Rectal smooth muscle tissue (tissue), 1 donor: ENCODE measurements around the gene GPR31.
"Not testable (repeated sequence)": the region's sequence is repeated elsewhere in the genome, so short reads cannot be mapped to it uniquely, and the experiment has no call there.

Source experiments
- H3K27ac ChIP-seq: one replicate; pipeline ENCODE4 v1.7.0; 2013; ENCODE audit warnings: low read depth, low read length, inconsistent platforms
- H3K27me3 ChIP-seq: one replicate; pipeline ENCODE4 v1.7.0; 2013; ENCODE audit warnings: low read length; ENCODE audit not compliant: control insufficient read depth, insufficient read depth
- H3K36me3 ChIP-seq: one replicate; pipeline ENCODE4 v1.7.0; 2013; ENCODE audit warnings: low read length; ENCODE audit not compliant: control insufficient read depth, insufficient read depth
- H3K4me1 ChIP-seq: one replicate; pipeline ENCODE4 v1.7.0; 2013; ENCODE audit warnings: low read length; ENCODE audit not compliant: control insufficient read depth, insufficient read depth
- H3K4me3 ChIP-seq: one replicate; pipeline ENCODE4 v1.7.0; 2013; ENCODE audit warnings: low read length
- H3K9ac ChIP-seq: one replicate; pipeline ENCODE4 v1.7.0; 2013; ENCODE audit warnings: low read length

Gene GPR31, protein sequence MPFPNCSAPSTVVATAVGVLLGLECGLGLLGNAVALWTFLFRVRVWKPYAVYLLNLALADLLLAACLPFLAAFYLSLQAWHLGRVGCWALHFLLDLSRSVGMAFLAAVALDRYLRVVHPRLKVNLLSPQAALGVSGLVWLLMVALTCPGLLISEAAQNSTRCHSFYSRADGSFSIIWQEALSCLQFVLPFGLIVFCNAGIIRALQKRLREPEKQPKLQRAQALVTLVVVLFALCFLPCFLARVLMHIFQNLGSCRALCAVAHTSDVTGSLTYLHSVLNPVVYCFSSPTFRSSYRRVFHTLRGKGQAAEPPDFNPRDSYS

GRCh38 chr6:167157863-167158262 lies at the start of gene GPR31:
GPR31 (minus strand) TSS chr6:167157980; CDS start chr6:167157831, 149 bp downstream.
- Histone ChIP-seq H3K4me1 (no peaks in the 10 kb centered on the region), H3K27ac (no peak within 1 kb of the TSS), H3K36me3 (no peaks in the 10 kb centered on the region), H3K27me3 (no peaks in the 10 kb centered on the region), H3K9ac (no peak within 1 kb of the TSS), H3K4me3 (no peak within 1 kb of the TSS)

DNA sequence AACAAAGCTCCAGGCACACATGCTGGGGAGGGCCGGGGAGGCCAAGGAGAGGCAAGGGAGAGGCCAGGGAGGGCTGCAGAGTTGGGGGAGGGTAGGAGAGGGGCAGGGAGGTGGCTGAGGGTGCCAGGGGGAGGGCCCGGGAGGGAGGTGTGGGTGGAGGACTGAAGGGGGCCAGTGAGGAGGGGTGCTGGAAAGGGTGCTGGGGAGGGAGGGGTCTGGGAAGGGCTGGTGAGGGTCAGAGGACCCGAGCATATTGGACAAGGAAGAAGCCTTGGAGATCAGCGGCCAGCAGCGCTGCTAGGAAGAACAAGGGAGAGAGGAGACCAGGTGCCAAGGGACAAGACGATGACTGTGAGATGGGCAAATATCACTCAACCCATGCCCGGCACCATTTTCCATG lies 49.7 kb upstream of the GPR31 start:
- Histone ChIP-seq H3K27me3 (no peaks in the 10 kb centered on the region), H3K4me3 (no peak overlapping the region), H3K9ac (no peak overlapping the region), H3K27ac (no peak overlapping the region), H3K4me1 (peaks cover 10% of the 10 kb centered on the region), H3K36me3 (no peaks in the 10 kb centered on the region)

- H3K4me3 ChIP-seq, H3K27me3 ChIP-seq, H3K9ac ChIP-seq, H3K36me3 ChIP-seq, H3K4me1 ChIP-seq: not testable (repeated sequence)
- H3K27ac ChIP-seq = peak overlapping the region; percentile 15
Measured at GRCh38 chr6:167205316-167205715, 47.5 kb upstream of the GPR31 start.

GRCh38 chr6:167204059-167204348 lies 46.2 kb upstream of the GPR31 start:
- H3K4me3 ChIP-seq, H3K27me3 ChIP-seq, H3K36me3 ChIP-seq, H3K4me1 ChIP-seq, H3K27ac ChIP-seq, H3K9ac ChIP-seq: not testable (repeated sequence)

DNA sequence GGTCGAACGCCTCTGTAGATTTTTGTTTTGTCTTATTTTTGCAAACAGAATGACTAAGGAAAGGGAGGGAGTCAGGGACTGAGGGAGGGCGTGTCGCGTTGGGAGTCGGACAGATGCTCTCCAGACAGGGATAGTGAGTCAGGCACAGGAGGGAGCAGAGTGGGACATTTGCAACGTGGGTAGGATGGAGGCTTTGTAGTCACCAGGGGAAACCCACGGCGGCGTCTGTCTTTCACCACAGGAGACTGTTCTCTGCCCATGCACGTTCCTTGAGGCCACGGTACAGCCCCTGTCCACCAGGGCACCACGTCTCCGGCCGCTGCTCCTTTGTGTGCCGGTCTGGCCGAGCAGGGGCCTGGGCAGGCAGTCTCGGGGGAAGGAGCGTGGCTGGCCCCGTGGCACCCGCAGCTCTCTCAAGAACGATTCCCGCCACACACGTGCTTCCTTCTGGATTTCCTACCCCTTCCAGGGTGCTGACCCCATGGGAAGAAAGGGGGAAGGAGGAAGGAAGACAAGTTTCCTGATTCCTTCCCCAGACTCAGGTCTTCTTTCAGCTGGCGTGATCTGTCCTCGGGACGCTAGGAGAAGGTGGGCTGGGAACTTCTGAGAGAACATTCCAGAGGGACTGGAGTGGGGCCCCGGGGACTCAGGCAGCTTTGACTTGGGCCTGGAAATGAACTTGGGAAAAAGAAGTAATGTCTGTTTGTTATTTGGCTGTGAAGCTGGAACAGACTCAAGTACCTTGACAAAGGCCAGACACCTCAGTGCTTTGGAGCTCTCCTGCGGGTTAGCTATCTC lies 45.7 kb upstream of the GPR31 start:
- H3K36me3 ChIP-seq, H3K9ac ChIP-seq, H3K4me3 ChIP-seq, H3K27me3 ChIP-seq, H3K4me1 ChIP-seq: not testable (repeated sequence)
- H3K27ac ChIP-seq = peak overlapping the region; percentile 88

- H3K36me3 ChIP-seq, H3K4me3 ChIP-seq, H3K4me1 ChIP-seq, H3K27me3 ChIP-seq, H3K9ac ChIP-seq: not testable (repeated sequence)
- peak overlapping the region; percentile 88 for H3K27ac ChIP-seq
Measured at GRCh38 chr6:167202613-167203012, 44.8 kb upstream of the GPR31 start.

- Histone ChIP-seq H3K9ac (no peak overlapping the region), H3K4me1 (peaks cover 4% of the 10 kb centered on the region), H3K4me3 (no peak overlapping the region), H3K27me3 (no peaks in the 10 kb centered on the region), H3K27ac (no peak overlapping the region), H3K36me3 (no peaks in the 10 kb centered on the region)
Measured at GRCh38 chr6:167200806-167201205, 43.0 kb upstream of the GPR31 start.

DNA sequence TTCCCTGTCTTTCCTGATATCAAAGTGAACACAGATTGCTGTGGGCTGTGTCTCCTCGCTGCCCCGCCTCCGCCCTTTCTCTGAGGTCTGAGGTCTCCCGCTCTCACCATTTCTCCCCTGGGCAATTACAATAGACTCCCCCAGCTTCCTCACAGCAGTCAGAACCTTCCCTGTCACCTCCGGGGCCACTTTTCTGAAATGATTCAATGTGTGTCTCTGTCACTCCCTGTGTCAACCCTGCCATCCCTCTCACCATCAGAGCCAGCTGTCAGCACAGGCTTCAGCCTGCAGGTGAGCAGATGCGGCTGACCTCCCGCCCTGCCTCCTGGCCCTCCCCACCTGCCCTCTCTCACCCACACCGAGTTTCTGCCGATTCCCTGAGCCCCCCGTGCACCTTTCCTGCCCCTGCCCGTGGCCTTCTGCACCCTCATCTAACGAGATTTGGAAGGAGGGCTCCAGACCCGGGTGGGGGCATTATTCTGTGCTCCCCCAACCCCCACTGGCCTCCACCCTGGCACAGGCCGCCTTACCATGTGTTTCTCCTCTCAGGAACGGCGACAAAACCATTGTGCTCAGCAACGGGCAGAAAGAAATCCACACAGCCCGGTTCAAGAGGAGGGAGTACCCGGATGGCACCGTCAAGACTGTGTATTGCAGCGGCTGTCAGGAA lies 38.3 kb upstream of the GPR31 start:
- not testable (repeated sequence) for H3K9ac ChIP-seq, H3K4me1 ChIP-seq, H3K27me3 ChIP-seq, H3K27ac ChIP-seq, H3K36me3 ChIP-seq, H3K4me3 ChIP-seq

- not testable (repeated sequence) for H3K4me3 ChIP-seq, H3K27ac ChIP-seq, H3K4me1 ChIP-seq, H3K9ac ChIP-seq, H3K36me3 ChIP-seq, H3K27me3 ChIP-seq
Measured at GRCh38 chr6:167193515-167194125, 35.8 kb upstream of the GPR31 start.

GRCh38 chr6:167191043-167191583 lies 33.3 kb upstream of the GPR31 start:
- not testable (repeated sequence) for H3K27ac ChIP-seq, H3K4me3 ChIP-seq, H3K27me3 ChIP-seq, H3K4me1 ChIP-seq, H3K36me3 ChIP-seq, H3K9ac ChIP-seq

DNA sequence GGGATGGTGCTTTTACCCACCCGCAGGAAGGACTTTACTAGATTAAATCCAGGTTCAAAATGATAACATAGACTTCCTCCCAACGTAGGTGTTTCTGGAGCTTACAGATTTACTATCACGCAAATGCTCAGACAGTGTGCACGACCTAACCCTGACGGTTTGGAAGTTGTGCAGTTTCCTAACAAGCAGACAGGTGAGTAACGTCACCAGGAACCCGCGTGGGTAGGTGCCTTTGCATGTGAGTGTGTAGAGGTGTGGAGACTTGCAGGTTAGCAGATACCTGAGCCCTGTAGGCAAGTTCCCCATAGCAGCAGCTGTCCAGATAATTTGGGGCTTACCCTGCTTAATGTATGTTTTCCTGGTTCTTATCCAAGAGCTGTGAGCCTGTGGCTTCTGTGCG lies 29.5 kb upstream of the GPR31 start:
- not testable (repeated sequence) for H3K36me3 ChIP-seq

GRCh38 chr6:167185101-167185500 lies 27.3 kb upstream of the GPR31 start:
- not testable (repeated sequence) for H3K9ac ChIP-seq, H3K4me3 ChIP-seq

More for the DNA sequence above, 29.5 kb upstream of the GPR31 start:
- not testable (repeated sequence) for H3K27ac ChIP-seq, H3K4me3 ChIP-seq, H3K27me3 ChIP-seq, H3K4me1 ChIP-seq, H3K9ac ChIP-seq

More at GRCh38 chr6:167185101-167185500, 27.3 kb upstream of the GPR31 start:
- not testable (repeated sequence) for H3K27me3 ChIP-seq, H3K4me1 ChIP-seq, H3K36me3 ChIP-seq, H3K27ac ChIP-seq
